HCT116 (cell line): Measurements from ENCODE around the gene PIP5KL1. TPM values are rescaled to one million over a fixed set of nuclear protein-coding genes. Genes with fewer than 3 reads are reported as not detected.

Experiments used
- ATAC-seq: fragments of 200-7000 bp; cut with Tn5 transposase; 2 replicates; pipeline ENCODE4 v1.9.1; 2020; ENCODE audit warnings: mild to moderate bottlenecking, moderate library complexity
- BruUV-seq: library from RNA; stranded (reverse); fragments of 400-500 nt; replicated peaks from 2 replicates; lab custom pipeline; 2021; lab: Mats Ljungman, UMichigan
- CTCF ChIA-PET: fragments of 300-600 bp; sonication (Branson Sonifier 250); formaldehyde crosslinking; loops from one replicate; lab custom pipeline; 2021; ENCODE audit warnings: antibody characterized with exemption; lab: Charles Lee
- POLR2A ChIA-PET: fragments of 300-600, 350-600 bp; sonication (Branson Sonifier 250); formaldehyde crosslinking; loops from one replicate; lab custom pipeline; 2021; ENCODE audit warnings: antibody characterized with exemption; lab: Charles Lee
- RAD21 ChIA-PET, 2 experiments: fragments of 300-600 bp; sonication (Branson Sonifier 250); formaldehyde crosslinking; loops; one replicate each; lab custom pipeline; 2023; ENCODE audit warnings: low total read pairs in 2 of 2; ENCODE audit not compliant: uncharacterized antibody in 2 of 2, unreplicated experiment in 2 of 2, low non-redundant PET in 1 of 2; lab: Charles Lee
- DNase-seq: peaks from one replicate; pipeline ENCODE4 v3.0.0-alpha.2; 2010; ENCODE audit warnings: low read depth, low spot score
- H2AFZ ChIP-seq: fragments of 200-600 bp; shearing (Covaris generic), sonication (generic); 2 replicates; pipeline ENCODE4 v1.6.1; 2017; ENCODE audit warnings: low read depth, mixed run types, mixed read lengths, antibody characterized with exemption, low read length; ENCODE audit not compliant: poor library complexity, severe bottlenecking
- H3K27ac ChIP-seq: 2 replicates; pipeline ENCODE4 v1.5.1; 2012; ENCODE audit warnings: low read depth, low read length
- H3K27me3 ChIP-seq: fragments of 200-600 bp; sonication (generic); 2 replicates; pipeline ENCODE4 v1.6.1; 2016; ENCODE audit warnings: mixed run types, low read length, mixed read lengths; ENCODE audit not compliant: insufficient read depth
- H3K36me3 ChIP-seq, 2 experiments: fragments of 200-500 bp in 1 of 2; fragments of 200-600 bp in 1 of 2; sonication (Bioruptor generic) in 1 of 2; sonication (generic) in 1 of 2; 2 replicates each; pipeline versions ENCODE4 v1.5.1 to v1.6.1; 2014 to 2016; ENCODE audit warnings: low read length in 2 of 2, inconsistent platforms in 1 of 2, mixed read lengths in 1 of 2, mixed run types in 1 of 2; ENCODE audit not compliant: insufficient read depth in 2 of 2, control insufficient read depth in 1 of 2
- H3K4me1 ChIP-seq, 2 experiments: fragments of 200-600 bp in 1 of 2; sonication (generic) in 1 of 2; 2 replicates each; pipeline versions ENCODE4 v1.5.1 to v1.6.1; 2012 to 2017; ENCODE audit warnings: low read length in 2 of 2, inconsistent platforms in 1 of 2, mild to moderate bottlenecking in 1 of 2, mixed read lengths in 1 of 2, mixed run types in 1 of 2, moderate library complexity in 1 of 2; ENCODE audit not compliant: insufficient read depth in 2 of 2, control insufficient read depth in 1 of 2
- H3K4me2 ChIP-seq: fragments of 200-600 bp; sonication (generic); 2 replicates; pipeline ENCODE4 v1.6.1; 2017; ENCODE audit warnings: mixed run types, low read length, mixed read lengths
- H3K4me3 ChIP-seq, 2 experiments: fragments of 200-600 bp in 1 of 2; sonication (generic) in 1 of 2; replicated peaks in 1 of 2; 2 replicates each; pipeline ENCODE4 v1.5.1; 2011 to 2016; ENCODE audit warnings: low read length in 2 of 2, control low read depth in 1 of 2, low read depth in 1 of 2, mild to moderate bottlenecking in 1 of 2, mixed read lengths in 1 of 2, mixed run types in 1 of 2
- H3K79me2 ChIP-seq: fragments of 200-600 bp; sonication (generic); 2 replicates; pipeline ENCODE4 v1.6.1; 2017; ENCODE audit warnings: mild to moderate bottlenecking, mixed run types, low read length, moderate library complexity, mixed read lengths; ENCODE audit not compliant: insufficient read depth
- H3K9ac ChIP-seq: fragments of 200-600 bp; sonication (generic); 2 replicates; pipeline ENCODE4 v1.6.1; 2016; ENCODE audit warnings: low read length, mixed read lengths
- H3K9me2 ChIP-seq: fragments of 200-600 bp; sonication (generic), shearing (Covaris generic); 2 replicates; pipeline ENCODE4 v1.6.1; 2017; ENCODE audit warnings: mixed run types, mild to moderate bottlenecking, moderate library complexity; ENCODE audit not compliant: insufficient read depth
- H3K9me3 ChIP-seq, 2 experiments: fragments of 200-500 bp in 1 of 2; fragments of 200-600 bp in 1 of 2; sonication (Bioruptor generic) in 1 of 2; sonication (generic) in 1 of 2; 2 replicates each; pipeline ENCODE4 v1.6.1; 2014 to 2017; ENCODE audit warnings: low read length in 2 of 2, mixed read lengths in 2 of 2, inconsistent platforms in 1 of 2, low read depth in 1 of 2, mild to moderate bottlenecking in 1 of 2, mixed run types in 1 of 2, moderate library complexity in 1 of 2; ENCODE audit not compliant: control insufficient read depth in 1 of 2, insufficient read depth in 1 of 2
- H4K20me1 ChIP-seq: fragments of 200-600 bp; sonication (generic), shearing (Covaris generic); 2 replicates; pipeline ENCODE4 v1.6.1; 2017; ENCODE audit warnings: mixed run types, mild to moderate bottlenecking, moderate library complexity; ENCODE audit not compliant: insufficient read depth
- CBX3 ChIP-seq: IDR thresholded peaks from 2 replicates; pipeline ENCODE4 v1.6.1; 2012; ENCODE audit warnings: low read depth
- CEBPB ChIP-seq: IDR thresholded peaks from 2 replicates; pipeline ENCODE4 v1.6.1; 2012; ENCODE audit warnings: low read depth
- ELF1 ChIP-seq: IDR thresholded peaks from 2 replicates; pipeline ENCODE4 v1.6.1; 2012; ENCODE audit warnings: low read depth, borderline replicate concordance
- FOSL1 ChIP-seq: IDR thresholded peaks from 2 replicates; pipeline ENCODE4 v1.6.1; 2012; ENCODE audit warnings: low read depth
- JUND ChIP-seq: IDR thresholded peaks from 2 replicates; pipeline ENCODE4 v1.6.1; 2012
- POLR2A ChIP-seq: IDR thresholded peaks from 2 replicates; pipeline ENCODE4 v1.7.0; 2011; ENCODE audit warnings: borderline replicate concordance; ENCODE audit not compliant: insufficient read depth, insufficient read length; ENCODE audit errors: extremely low read depth
- RAD21 ChIP-seq: IDR thresholded peaks from 2 replicates; pipeline ENCODE4 v1.6.1; 2012; ENCODE audit warnings: low read depth, mild to moderate bottlenecking
- SIN3A ChIP-seq: IDR thresholded peaks from 2 replicates; pipeline ENCODE4 v1.6.1; 2012; ENCODE audit warnings: low read depth
- SP1 ChIP-seq: IDR thresholded peaks from 2 replicates; pipeline ENCODE4 v1.6.1; 2012; ENCODE audit warnings: low read depth
- SRF ChIP-seq: IDR thresholded peaks from 2 replicates; pipeline ENCODE4 v1.6.1; 2012; ENCODE audit warnings: low read depth
- TCF7L2 ChIP-seq: IDR thresholded peaks from 2 replicates; pipeline ENCODE4 v1.7.0; 2011; ENCODE audit warnings: borderline replicate concordance, inconsistent platforms; ENCODE audit not compliant: insufficient read depth, insufficient read length; ENCODE audit errors: extremely low read depth
- ZBTB33 ChIP-seq: IDR thresholded peaks from 2 replicates; pipeline ENCODE4 v1.6.1; 2011; ENCODE audit warnings: mild to moderate bottlenecking, low read length, moderate library complexity; ENCODE audit not compliant: insufficient replicate concordance; ENCODE audit errors: extremely low read depth
- ZFX ChIP-seq: fragments of 450-650 bp; IDR thresholded peaks from 2 replicates; pipeline ENCODE4 v1.6.1; 2017
- intact Hi-C: fragments of 100-400 bp; cut with micrococcal nuclease; formaldehyde crosslinking; loops from 2 replicates; pipeline ENCODE4 v1.10.0; 2022
- total RNA-seq: library from RNA; stranded (reverse); gene quantifications from one replicate; pipeline ENCODE4 v1.2.1, GENCODE V29; 2021; ENCODE audit not compliant: unreplicated experiment

PIP5KL1 gene
- total RNA-seq, 1 experiment from 2014 or later: 37.6 TPM

DNA sequence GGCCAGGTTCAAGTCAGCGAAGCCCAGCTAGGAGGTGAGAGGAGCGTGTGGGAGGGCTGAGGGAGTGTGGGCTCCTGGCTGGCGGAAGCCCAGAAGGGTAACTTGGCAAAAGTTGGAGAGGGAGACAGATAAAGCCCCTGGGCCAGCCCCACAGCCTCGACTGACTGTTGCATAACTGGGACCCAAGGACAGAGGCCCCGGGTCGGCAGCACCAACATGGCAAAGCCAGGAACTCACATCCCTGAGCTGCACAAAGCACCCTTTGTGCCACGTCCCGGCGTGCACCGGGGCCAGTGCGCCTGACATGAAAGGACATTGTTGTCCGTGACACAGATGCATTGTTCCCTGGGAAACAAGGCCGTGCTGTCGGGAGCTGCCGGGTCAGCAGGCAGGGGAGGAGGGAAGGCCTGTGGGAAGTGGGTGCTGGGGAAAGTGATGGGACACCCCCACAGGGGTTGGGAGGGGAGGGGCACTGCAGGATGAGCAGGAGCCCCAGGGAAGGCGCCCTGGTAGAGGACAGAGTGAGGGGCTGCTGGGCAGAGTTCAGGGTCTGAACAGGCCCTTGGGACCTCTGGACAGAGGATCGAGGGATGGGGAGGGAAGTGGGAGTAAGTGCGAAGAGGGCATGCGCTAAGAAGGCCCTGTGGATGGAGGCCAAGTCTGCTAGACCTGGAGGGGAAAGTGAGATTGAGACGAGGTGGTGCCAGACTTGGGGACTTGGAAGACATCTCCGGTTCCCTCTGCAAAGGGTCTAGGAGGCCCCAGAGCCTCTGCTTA lies 20.1 kb upstream of the PIP5KL1 start:
- POLR2A ChIA-PET: no interaction called here
- ATAC-seq (peak; percentile 23; the same call in 1 of the 2 replicates), DNase-seq (no peak)
- Histone ChIP-seq H3K27me3 (no peaks in the 10 kb centered on the region), H3K4me3 (no peak overlapping the region), H3K4me2 (peak overlapping the region; percentile 41), H3K9me2 (no peaks in the 10 kb centered on the region), H3K4me1 (peaks cover 50 to 61% of the 10 kb centered on the region in 2 experiments), H2AFZ (no peak overlapping the region), H4K20me1 (peaks cover 4% of the 10 kb centered on the region; the same call in 1 of the 2 replicates), H3K79me2 (peaks cover 43% of the 10 kb centered on the region), H3K27ac (peak overlapping the region; percentile 31; the same call in 1 of the 2 replicates), H3K36me3 (no peaks in the 10 kb centered on the region), H3K9me3 (no peaks in the 10 kb centered on the region), H3K9ac (peak overlapping the region; percentile 22)
- no TSS peak for BruUV-seq
- intact Hi-C loops: no loop called here
- CTCF ChIA-PET: no interaction called here
- TF ChIP-seq CEBPB: no peak
- peak; percentile 51 for TF ChIP-seq TCF7L2
- RAD21 ChIA-PET: interaction anchor here in 1 of 2 experiments (0.6 kb wide), 1 partner anchor 14 kb away, joined by 3 read pairs; no protein-coding TSS in a partner anchor

GRCh38 chr9:127949827-127950512 lies 19.4 kb upstream of the PIP5KL1 start:
- no peaks in the 10 kb centered on the region for H3K27me3 ChIP-seq
- H3K4me2 ChIP-seq: peak overlapping the region; percentile 41
- no peaks in the 10 kb centered on the region for H3K9me3 ChIP-seq
- no peak overlapping the region for H3K4me3 ChIP-seq
- peak overlapping the region; percentile 31; the same call in 1 of the 2 replicates for H3K27ac ChIP-seq
- no peak overlapping the region for H2AFZ ChIP-seq
- peaks cover 46 to 54% of the 10 kb centered on the region in 2 experiments for H3K4me1 ChIP-seq
- ChIA-PET POLR2A (interaction anchor here (0.7 kb wide), 1 partner anchor 153 kb away, joined by 4 read pairs; no protein-coding TSS in a partner anchor), RAD21 (no interaction called here), CTCF (no interaction called here)
- no peaks in the 10 kb centered on the region; a peak in 1 of 4 replicates for H3K36me3 ChIP-seq
- peaks cover 41% of the 10 kb centered on the region for H3K79me2 ChIP-seq
- peaks cover 1% of the 10 kb centered on the region; the same call in 1 of the 2 replicates for H4K20me1 ChIP-seq
- intact Hi-C loops: no loop called here
- H3K9ac ChIP-seq: peak overlapping the region; percentile 22; the same call in 1 of the 2 replicates
- TF ChIP-seq SRF (no peak), ELF1 (no peak), SIN3A (no peak), ZBTB33 (no peak), ZFX (no peak), POLR2A (no peak), JUND (no peak), FOSL1 (no peak), SP1 (no peak), TCF7L2 (no peak), RAD21 (no peak), CBX3 (no peak)
- no peak for DNase-seq
- no peak for ATAC-seq
- no peaks in the 10 kb centered on the region for H3K9me2 ChIP-seq
- BruUV-seq: no TSS peak
